ENCODE results near the gene TUSC2.

Gene TUSC2, protein sequence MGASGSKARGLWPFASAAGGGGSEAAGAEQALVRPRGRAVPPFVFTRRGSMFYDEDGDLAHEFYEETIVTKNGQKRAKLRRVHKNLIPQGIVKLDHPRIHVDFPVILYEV

DNA sequence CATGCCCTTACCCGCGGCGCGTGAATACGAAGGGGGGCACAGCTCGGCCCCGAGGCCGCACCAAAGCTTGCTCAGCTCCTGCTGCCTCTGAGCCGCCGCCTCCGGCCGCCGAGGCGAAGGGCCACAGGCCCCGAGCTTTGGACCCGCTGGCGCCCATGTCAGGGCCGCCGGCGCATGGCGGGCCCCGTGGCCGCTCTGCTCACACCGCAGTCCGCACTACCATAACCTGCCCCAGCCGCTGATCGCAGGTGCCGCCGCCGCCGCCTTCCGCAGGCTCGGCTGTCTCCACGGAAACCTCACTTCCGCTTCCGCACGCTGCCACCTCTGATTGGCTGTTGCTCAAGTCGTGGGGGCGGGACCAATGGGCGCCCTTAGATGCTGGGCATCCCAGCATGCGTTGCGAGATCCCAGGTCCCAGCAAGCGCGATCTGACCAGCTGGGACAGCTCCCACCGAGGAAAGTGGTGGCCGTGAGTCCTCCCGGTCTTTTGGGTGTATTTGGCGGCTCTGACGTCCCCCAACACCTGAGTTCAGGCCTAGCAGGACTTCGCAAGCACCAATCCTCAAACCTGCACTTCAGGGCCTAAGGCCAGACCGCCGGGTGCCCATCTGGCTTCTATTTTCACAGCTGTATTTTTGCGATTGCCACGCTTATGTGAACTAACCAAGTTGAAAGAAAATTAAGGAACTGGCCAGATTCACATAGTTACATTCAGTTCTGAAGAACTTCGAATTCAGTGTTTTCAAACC lies at the start of gene TUSC2:
TUSC2 (minus strand) TSS at position 281 of the 749 bp plus-strand sequence; CDS start at position 157, 124 bp downstream.
- H3K4me3 ChIP-seq (ENCODE audit: low read depth, low read length), result peak within 1 kb of the TSS; percentile 94
- TF ChIP-seq, protein P1, sequence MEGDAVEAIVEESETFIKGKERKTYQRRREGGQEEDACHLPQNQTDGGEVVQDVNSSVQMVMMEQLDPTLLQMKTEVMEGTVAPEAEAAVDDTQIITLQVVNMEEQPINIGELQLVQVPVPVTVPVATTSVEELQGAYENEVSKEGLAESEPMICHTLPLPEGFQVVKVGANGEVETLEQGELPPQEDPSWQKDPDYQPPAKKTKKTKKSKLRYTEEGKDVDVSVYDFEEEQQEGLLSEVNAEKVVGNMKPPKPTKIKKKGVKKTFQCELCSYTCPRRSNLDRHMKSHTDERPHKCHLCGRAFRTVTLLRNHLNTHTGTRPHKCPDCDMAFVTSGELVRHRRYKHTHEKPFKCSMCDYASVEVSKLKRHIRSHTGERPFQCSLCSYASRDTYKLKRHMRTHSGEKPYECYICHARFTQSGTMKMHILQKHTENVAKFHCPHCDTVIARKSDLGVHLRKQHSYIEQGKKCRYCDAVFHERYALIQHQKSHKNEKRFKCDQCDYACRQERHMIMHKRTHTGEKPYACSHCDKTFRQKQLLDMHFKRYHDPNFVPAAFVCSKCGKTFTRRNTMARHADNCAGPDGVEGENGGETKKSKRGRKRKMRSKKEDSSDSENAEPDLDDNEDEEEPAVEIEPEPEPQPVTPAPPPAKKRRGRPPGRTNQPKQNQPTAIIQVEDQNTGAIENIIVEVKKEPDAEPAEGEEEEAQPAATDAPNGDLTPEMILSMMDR (IDR thresholded peaks at IDR 0.05; ENCODE audit: low read depth, low read length), result no peak

DNA sequence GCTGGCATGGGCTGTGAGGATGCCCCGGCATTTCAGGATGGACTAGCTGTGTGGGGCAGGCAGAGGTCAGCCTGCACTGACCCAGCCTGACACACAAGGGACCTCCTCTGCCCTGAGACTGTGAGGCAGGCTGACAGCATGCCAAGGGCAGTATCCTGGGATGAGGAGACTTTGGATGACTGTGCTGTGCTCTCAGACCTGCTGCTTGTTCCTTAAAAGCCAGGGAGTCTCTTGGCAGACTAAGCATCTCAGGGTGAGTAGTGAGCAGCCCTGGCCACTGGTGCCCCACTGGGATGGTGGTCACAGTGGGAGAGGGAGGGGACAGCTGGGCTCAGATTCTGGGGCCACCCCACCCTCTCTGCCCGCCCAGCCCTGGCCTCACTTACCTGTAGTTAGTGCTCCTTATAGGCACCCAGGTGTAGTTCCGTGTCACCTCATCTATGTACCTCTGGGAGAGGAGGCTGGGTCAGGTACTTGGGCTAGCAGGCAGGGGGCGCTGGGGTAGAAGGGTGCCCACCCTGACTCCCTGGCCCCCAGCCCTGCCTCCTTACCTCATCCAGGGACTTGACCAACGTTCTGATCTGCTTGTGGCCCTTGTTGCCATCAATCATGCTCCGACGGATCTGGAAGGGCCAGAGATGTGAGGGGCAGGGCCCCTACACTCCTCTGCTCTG lies 47.4 kb upstream of the TUSC2 start:
- TF ChIP-seq, protein P1 (IDR thresholded peaks at IDR 0.05; ENCODE audit: low read depth, low read length), result no peak
- no peak overlapping the region for H3K4me3 ChIP-seq (ENCODE audit: low read depth, low read length)

DNA sequence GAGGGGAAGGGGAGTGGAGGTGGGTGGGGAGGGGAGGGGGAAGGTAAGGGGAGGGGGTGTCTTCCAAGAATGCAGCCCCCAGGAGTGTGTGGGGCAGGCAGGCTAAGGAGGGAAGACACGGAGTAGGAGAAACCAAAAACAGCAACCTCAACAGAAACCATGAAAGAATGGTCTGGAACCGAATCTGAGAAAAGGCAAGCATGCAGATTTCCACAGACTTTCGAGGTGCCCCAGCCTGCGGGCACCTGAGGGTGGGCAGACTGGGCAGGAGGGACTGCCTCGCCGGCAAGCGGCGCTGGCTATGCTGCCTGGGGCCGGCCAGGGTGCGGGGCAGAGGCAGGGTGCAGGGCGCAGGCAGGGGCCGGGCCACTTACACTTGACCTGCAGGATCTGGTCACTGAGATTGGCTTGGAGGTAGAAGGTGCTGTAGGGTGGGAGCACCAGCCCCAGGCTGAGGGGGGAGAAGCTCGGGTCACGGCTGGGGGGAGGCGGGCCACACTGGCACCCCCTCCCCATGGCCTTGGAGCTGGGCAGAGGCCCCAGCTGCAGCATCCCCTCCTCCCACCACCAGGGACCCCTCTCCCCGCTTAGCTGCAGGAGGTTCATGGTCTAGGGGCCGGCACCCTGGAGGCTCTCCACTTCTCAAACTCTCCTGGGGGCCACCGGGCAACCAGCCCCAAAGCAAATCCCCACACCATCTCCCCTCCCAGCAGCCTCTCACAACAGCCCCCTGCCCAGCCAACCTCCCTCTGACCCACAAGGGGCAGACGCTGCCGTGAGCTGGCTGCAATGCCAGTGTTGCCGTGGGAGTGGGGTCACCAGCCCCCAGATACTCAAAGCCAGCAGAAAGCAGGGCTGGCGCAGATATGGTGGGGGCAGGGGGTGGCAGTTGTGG lies 46.6 kb upstream of the TUSC2 start:
- TF ChIP-seq, protein P1 (IDR thresholded peaks at IDR 0.05; ENCODE audit: low read depth, low read length), result no peak
- H3K4me3 ChIP-seq (ENCODE audit: low read depth, low read length), result no peak overlapping the region

DNA sequence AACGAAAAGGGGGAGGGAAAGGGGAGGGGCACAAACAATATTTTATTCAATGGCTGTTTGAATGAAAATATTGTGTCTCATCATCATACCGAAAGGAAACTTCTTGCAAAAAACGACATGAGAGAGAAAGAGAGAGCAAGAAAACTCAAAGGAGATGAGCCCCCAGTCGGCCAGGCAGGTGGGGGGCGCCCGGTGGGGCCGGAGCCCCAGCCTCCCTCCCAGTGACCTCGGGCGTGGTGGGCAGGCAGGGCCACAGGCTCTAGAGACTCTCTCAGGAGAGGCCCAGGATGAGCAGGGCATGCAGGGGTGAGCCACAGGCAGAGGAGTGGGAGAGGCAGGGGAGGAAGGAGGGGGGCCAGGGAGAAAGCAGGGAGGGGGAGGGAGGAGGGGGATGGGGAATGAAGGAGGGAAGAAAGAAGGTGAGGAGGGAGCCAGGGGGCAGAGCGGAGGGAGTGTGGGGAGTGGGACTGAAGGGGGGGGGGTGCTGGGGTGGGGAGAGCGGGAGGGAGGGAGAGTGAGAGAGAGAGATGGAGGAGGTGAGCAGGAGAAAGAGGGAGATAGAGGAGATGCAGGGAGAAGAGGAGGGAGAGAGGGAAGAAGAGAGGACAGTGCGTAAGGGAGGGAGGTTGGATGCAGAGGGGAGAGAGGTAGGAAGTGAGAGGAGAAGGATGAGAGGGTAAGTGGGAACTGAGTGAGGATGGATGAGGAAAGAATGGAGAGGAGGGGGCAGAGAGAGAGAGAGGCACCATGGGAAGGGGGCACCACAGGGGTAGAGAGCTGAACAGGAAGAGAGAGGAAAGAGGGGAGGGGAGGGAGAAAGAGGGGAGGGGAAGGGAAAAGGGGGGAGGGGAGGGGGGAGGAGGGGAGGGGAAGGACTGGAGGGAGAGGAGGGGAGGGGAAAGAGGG lies 45.4 kb upstream of the TUSC2 start:
- TF ChIP-seq, protein P1 (IDR thresholded peaks at IDR 0.05; ENCODE audit: low read depth, low read length), result no peak
- H3K4me3 ChIP-seq (ENCODE audit: low read depth, low read length), result no peak overlapping the region

DNA sequence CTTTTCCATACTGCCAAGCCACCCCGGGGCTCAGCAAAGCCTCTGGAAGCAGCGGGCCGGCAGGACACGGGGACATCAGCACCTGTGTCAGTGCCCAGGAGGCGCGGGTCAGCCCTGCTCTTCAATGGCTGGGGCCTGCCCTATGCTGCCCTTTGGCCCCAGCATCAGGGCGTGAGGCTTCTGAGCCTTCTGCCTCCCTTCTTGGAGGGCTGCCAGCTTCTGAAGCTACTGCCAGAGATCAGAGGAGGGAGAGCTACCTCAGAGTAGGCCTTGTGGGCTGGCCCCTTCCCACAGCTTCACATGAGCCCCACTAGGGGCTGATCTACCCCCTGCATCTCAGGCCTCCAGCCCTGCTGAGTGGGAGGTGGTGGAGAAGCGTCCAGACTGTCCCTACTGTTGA lies 44.3 kb upstream of the TUSC2 start:
- TF ChIP-seq, protein P1 (IDR thresholded peaks at IDR 0.05; ENCODE audit: low read depth, low read length), result no peak
- H3K4me3 ChIP-seq (ENCODE audit: low read depth, low read length), result no peak overlapping the region

DNA sequence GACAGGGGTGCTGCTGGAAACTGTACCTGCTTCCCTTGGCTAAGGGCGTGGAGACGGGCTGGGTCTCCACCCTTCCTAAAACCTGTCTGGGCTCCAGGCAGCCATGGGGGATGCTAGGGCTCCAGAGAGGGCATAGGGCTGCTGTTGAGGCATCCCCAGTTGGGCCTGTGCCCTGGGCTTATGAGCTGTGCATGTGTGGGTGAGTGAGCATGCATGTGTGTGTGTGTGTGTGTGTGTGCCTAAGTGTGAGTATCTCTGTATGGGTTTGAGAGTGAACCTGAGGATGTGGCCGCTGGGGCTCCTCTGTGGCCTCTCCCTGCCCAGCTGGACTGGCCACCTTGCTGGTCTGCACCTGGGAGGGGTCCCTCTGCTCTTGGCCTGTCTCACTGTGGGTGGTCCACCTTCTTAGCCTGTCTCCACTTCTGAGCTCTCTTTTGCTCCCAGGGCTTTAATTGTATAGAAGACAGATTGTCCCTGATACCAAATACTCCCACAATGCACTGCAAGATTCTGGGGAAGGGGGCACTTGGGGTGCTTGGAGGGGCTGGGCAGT lies 43.2 kb upstream of the TUSC2 start:
- TF ChIP-seq, protein P1 (IDR thresholded peaks at IDR 0.05; ENCODE audit: low read depth, low read length), result no peak
- H3K4me3 ChIP-seq (ENCODE audit: low read depth, low read length), result no peak overlapping the region

All from WI38 (cell line).